H1 (cell line): ENCODE results near the gene POLL. TPM values are rescaled to one million over a fixed set of nuclear protein-coding genes. Genes with fewer than 3 reads are reported as not detected.

Experiments used
- ATF3 ChIP-seq: IDR thresholded peaks from 2 replicates; pipeline ENCODE4 v1.6.1; 2011; ENCODE audit warnings: low read depth, mild to moderate bottlenecking, low read length; ENCODE audit not compliant: insufficient read depth
- BCL11A ChIP-seq, 2 experiments: IDR thresholded peaks; one replicate each; pipeline ENCODE4 v1.6.1; 2011; ENCODE audit warnings: low read depth in 2 of 2, low read length in 2 of 2, mild to moderate bottlenecking in 2 of 2
- BRCA1 ChIP-seq: IDR thresholded peaks from 2 replicates; pipeline ENCODE4 v1.6.1; 2012; ENCODE audit warnings: low read depth, low read length, improper control_type of control experiment
- CHD7 ChIP-seq: fragments of 300-600 bp; sonication (generic); IDR thresholded peaks from 2 replicates; pipeline ENCODE4 v1.7.1; 2012; ENCODE audit warnings: low read length, moderate library complexity, mild to moderate bottlenecking, inconsistent platforms; ENCODE audit not compliant: insufficient replicate concordance
- CTBP2 ChIP-seq: IDR thresholded peaks from 2 replicates; pipeline ENCODE4 v1.7.0; 2011; ENCODE audit warnings: borderline replicate concordance, mild to moderate bottlenecking, moderate library complexity, mixed read lengths, low read length; ENCODE audit not compliant: insufficient read depth, insufficient read length
- EGR1 ChIP-seq: IDR thresholded peaks from 2 replicates; pipeline ENCODE4 v1.6.1; 2011; ENCODE audit warnings: low read depth, low read length, borderline replicate concordance
- KDM1A ChIP-seq: fragments of 200-600, 300-600 bp; sonication (generic); IDR thresholded peaks from 2 replicates; pipeline ENCODE4 v1.7.1; 2016; ENCODE audit warnings: mild to moderate bottlenecking, low read length, borderline replicate concordance
- TBP ChIP-seq: IDR thresholded peaks from 2 replicates; pipeline ENCODE4 v1.6.1; 2011; ENCODE audit warnings: low read depth, low read length, improper control_type of control experiment
- polyA plus RNA-seq, 7 experiments: library from polyadenylated mRNA; depleted of rRNA in 3 of 7; stranded (reverse) in 5 of 7; unstranded in 2 of 7; fragments of >200 nt in 5 of 7; fragments of 200-250 nt in 2 of 7; gene quantifications; 1 replicate in 5 of 7; 2 replicates in 1 of 7; 4 replicates in 1 of 7; pipeline versions ENCODE4 v1.2.1 to v1.2.3, GENCODE V29; 2011 to 2013; ENCODE audit warnings: missing spikeins in 2 of 7, mixed read lengths in 2 of 7
- total RNA-seq: library from RNA; stranded (reverse); fragmentation: NEBNext Ultra II Directional; extraction: Animal tissue kit (Norgen Biotek cat#: 25700); gene quantifications from 2 replicates; pipeline ENCODE4 v1.2.1, GENCODE V29; 2021

POLL gene
- total and polyA plus RNA-seq, 2 of the 8 experiments (the other 6 are each of a cell fraction or from before 2014, with no cell fraction given): 26.1 to 45.9 TPM

GRCh38 chr10:101565370-101565900 lies 22.6 kb downstream of the POLL start (continued):
- TF ChIP-seq CHD7 (no peak), TBP (no peak), BCL11A (IDR thresholded peaks at IDR 0.05; ENCODE audit: low read depth in 2 of 2, low read length in 2 of 2) (no peak), ATF3 (no peak), BRCA1 (no peak), EGR1 (no peak), CTBP2 (no peak), KDM1A (peak; percentile 94; the same call in 1 of the 2 replicates)
